Stimulated activated CD8-positive, alpha-beta memory T cell treated with anti-CD3 and anti-CD28 coated beads, Interleukin-15, amount 100 ng/mL, for 1 hour (primary cell): ENCODE results near the gene TNNC1.

Experiments
- DNase-seq: peaks from one replicate; pipeline ENCODE4 v3.0.0-alpha.2; 2020; ENCODE audit warnings: low read depth

The TNNC1 gene

GRCh38 chr3:52458031-52458760 is 4.4 kb upstream of the TNNC1 start:
- no peak for DNase-seq

GRCh38 chr3:52456800-52457183 is 3.0 kb upstream of the TNNC1 start:
- DNase-seq: no peak

GRCh38 chr3:52456169-52456799 is 2.4 kb upstream of the TNNC1 start:
- DNase-seq: no peak

GRCh38 chr3:52455283-52456168 is 1.7 kb upstream of the TNNC1 start, which contains the start of gene NISCH:
Gene NISCH, plus strand, starts transcription at chr3:52455604. Its CDS starts 38 bp downstream, at chr3:52455642.
- DNase-seq: peak; percentile 93

DNA sequence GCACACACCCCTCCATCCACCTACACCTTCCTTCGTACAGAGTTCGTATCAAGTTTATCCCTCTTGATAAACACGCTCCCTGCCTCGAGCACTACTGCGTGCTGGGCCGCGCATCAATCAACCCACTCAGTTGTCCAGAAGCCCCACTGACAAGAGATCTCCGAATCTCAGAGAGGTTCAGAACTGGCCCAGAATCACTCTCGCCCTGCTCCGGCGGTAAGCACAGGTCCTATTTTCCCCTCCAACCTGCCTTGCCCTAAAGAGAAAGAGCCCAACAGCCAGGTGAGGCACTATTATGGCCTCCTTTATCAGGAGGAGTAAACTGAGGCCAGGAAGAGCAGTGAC is 1.1 kb upstream of the TNNC1 start:
- DNase-seq: no peak

DNA sequence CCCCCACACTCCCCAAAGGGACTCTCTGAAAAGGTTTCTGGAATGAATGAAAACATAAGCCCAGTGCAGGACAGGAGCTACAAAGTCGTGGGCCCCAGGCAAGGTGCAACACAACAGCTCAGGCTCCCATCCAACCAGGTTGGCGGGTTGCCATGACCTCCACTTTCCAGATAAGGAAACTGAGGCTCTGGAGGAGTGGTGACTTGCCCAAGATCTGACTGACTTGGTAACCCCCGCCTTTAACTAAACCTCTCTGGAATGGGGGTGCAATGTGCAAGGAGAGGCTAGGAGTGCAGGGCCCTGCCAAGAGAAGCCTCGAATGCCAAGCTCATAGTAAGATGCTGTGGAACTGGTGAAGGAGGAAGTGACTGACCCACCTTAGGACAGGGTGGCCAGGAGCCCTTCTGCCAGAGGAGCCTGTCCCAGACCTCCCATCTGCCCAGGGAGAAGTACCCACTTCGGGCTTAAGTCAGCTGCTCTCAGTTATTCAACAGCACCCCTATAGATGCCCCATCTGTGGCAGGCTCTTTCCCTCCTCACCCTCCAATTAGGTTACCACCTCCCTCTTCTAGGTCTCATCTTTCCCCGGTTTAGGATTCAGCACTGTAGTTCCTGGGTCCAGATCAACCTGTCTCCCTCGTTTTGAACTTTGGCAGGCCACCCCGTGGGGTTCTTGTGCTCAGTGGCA is 553 bp upstream of the TNNC1 start:
- DNase-seq: no peak

DNA sequence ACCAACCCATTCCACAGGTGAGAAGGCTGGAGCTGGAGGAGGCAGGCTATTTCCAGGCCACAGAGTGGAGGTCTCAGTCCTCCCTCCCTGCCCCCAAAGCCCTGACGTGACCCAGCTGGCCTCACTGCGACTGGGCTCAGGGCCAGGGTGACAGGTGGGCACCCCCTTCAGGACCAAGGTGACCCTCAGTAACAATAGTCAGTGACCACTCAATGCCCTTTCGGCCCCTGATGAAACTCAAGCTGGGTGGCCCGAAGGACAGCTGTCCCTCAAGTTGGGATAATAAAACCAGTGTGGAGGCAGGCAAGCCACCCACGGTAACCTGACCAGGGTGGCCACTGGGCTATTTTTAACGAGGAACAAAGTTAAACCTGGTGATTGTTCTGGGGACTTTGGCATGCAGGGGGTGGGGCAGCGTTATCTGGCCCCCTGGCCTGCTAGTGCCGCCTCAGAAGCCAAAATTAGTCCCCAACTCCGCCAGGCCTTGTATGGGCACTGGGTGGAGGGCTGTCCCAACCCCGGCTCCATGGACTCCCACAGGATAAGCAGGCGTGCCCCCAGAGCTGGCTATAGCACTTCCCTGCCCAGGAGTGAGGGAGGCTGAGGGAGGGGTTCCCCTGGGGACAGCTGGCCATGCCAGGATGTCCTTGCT is 1.1 kb downstream of the TNNC1 start:
- no peak for DNase-seq

DNA sequence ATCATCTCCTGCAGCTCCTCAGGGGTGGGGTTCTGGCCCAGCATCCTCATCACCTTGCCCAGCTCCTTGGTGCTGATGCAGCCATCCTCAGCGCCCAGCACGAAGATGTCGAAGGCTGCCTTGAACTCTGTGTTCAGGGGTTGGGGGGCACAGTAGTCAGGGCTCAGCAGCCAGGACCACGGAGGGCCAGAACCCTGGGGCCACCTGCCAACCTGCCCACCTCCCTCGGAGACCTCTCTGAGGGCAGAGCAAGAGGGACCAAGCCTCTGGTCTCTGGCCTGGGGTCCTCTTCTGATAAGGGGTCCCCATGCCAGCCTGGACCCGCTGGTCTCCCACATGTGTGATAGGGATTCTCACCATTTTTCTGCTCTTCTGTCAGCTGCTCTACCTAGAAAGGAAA is 1.7 kb downstream of the TNNC1 start:
- no peak for DNase-seq

GRCh38 chr3:52451237-52452083 is 2.4 kb downstream of the TNNC1 start:
- no peak for DNase-seq

- DNase-seq: no peak
Measured at GRCh38 chr3:52450489-52451236, 3.2 kb downstream of the TNNC1 start.

- no peak for DNase-seq
Measured at GRCh38 chr3:52447512-52448355, 6.1 kb downstream of the TNNC1 start.

GRCh38 chr3:52446631-52447511 is 7.0 kb downstream of the TNNC1 start:
- DNase-seq: peak; percentile 58

- DNase-seq: no peak
Measured at GRCh38 chr3:52446042-52446441, 7.8 kb downstream of the TNNC1 start.

- DNase-seq: peak; percentile 35
Measured at GRCh38 chr3:52444860-52445793, 8.7 kb downstream of the TNNC1 start, which contains the start of gene SEMA3G. Gene SEMA3G, minus strand, starts transcription at chr3:52445103. Its CDS starts 76 bp downstream, at chr3:52445027.

GRCh38 chr3:52443791-52444687 is 9.8 kb downstream of the TNNC1 start:
- DNase-seq: no peak

GRCh38 chr3:52443268-52443610 is 10.6 kb downstream of the TNNC1 start:
- DNase-seq: no peak
